ENCODE results near the gene LRRC61. TPM values are rescaled to one million over a fixed set of nuclear protein-coding genes. Genes with fewer than 3 reads are reported as not detected.
"Not testable (repeated sequence)": the region's sequence is repeated elsewhere in the genome, so short reads cannot be mapped to it uniquely, and the experiment has no call there.

Gene LRRC61, protein sequence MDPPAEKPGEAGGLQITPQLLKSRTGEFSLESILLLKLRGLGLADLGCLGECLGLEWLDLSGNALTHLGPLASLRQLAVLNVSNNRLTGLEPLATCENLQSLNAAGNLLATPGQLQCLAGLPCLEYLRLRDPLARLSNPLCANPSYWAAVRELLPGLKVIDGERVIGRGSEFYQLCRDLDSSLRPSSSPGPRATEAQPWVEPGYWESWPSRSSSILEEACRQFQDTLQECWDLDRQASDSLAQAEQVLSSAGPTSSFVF
- total RNA-seq = 10 to 100 TPM; 11.4 to 15.1 TPM

DNA sequence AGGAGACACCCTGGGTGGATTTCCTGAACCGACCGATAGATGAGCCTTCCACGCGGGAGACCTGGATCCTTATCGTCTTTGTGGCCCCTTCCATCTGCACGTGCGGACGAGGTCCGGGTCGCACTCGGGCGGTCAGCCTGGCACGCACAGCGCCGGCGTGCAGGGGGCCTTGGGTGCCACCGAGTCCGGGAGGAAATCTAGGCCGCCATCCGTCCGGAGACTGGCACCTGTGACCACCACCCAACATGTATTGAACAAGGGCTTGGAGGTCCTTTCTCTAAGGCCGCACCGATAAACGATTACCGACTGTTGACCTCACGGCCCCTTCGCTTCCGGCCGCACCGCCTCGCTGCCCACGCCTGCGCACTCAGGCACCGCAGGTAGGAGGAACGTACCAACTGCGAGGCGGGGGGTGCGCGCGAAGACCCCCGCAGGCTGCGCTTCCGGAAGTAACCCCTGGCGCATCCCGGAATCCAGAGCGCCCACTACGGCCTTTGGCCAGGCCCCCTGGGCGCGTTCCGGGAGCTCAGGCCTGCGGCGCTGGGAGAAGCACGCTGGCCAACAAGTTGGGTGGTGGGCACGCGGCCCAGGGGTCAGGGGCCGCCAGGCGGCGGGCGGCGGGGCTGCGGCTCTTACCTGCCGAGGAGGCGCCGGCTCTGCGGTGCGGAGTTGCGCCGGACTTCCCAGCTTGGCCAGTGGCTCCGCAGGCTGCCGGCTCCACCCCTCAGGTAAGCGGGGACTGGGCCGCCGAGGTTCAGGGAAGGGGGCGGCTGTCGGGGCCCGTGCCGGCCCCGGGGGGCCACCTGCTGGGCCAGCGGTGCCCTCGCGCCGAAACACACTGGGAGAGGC lies at the start of gene LRRC61, which contains the start of gene ACTR3C:
Gene LRRC61 (plus strand): TSS at position 523 of the 849 bp plus-strand sequence. CDS start 13,507 bp downstream, outside the sequence.
Gene ACTR3C (minus strand): TSS at position 713 of the 849 bp plus-strand sequence. CDS start 28,249 bp downstream, outside the sequence.
- Histone ChIP-seq H3K27ac (peak within 1 kb of the TSS; percentile 90), H3K9ac (ENCODE audit: low read depth in 2 of 2, low read length in 2 of 2) (peak within 1 kb of the TSS; percentile 89 to 94), H3K4me1 (peaks cover 7% of the 10 kb centered on the region), H3K4me3 (peak within 1 kb of the TSS; percentile 74), H3K27me3 (no peaks in the 10 kb centered on the region), H3K36me3 (no peaks in the 10 kb centered on the region), H3K9me3 (no peaks in the 10 kb centered on the region)
- TF ChIP-seq, protein P1, sequence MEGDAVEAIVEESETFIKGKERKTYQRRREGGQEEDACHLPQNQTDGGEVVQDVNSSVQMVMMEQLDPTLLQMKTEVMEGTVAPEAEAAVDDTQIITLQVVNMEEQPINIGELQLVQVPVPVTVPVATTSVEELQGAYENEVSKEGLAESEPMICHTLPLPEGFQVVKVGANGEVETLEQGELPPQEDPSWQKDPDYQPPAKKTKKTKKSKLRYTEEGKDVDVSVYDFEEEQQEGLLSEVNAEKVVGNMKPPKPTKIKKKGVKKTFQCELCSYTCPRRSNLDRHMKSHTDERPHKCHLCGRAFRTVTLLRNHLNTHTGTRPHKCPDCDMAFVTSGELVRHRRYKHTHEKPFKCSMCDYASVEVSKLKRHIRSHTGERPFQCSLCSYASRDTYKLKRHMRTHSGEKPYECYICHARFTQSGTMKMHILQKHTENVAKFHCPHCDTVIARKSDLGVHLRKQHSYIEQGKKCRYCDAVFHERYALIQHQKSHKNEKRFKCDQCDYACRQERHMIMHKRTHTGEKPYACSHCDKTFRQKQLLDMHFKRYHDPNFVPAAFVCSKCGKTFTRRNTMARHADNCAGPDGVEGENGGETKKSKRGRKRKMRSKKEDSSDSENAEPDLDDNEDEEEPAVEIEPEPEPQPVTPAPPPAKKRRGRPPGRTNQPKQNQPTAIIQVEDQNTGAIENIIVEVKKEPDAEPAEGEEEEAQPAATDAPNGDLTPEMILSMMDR (IDR thresholded peaks at IDR 0.05) = no peak
- DNase-seq = peak; percentile 73
- intact Hi-C loops (cut with DNase I) = no loop called here

DNA sequence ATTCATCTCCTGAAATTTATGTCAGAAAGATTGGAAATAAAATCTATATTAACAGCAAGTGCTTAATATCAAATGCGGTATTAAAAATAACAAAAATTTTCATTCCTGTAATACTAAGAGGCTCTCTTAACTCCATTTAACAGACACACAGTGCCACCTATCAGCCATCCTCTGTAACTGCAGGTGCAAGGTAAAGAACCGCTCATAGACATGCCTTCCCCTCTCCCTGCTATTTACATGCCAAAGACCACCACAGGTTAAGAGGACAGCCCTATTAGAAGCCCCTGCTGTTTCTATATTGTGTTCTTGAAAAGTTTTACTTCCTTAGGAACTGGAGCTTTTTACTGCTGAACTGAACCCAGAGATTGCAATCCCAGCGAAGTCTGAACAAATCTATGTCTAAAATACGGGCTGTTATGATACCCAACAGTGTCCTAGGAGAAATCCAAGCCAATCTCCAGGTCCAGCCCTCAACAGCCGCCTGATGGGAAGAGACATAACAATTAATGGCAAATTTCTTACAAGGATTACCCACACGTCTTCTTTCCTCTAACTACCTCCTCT lies 46.9 kb upstream of the LRRC61 start:
- H3K4me3 ChIP-seq; H3K36me3 ChIP-seq; H3K9me3 ChIP-seq; H3K27ac ChIP-seq; DNase-seq; H3K4me1 ChIP-seq; H3K27me3 ChIP-seq; intact Hi-C loops (cut with DNase I); H3K9ac ChIP-seq (ENCODE audit: low read depth in 2 of 2, low read length in 2 of 2): not testable (repeated sequence)
- TF ChIP-seq, protein P1 (IDR thresholded peaks at IDR 0.05) = peak; percentile 74

DNA sequence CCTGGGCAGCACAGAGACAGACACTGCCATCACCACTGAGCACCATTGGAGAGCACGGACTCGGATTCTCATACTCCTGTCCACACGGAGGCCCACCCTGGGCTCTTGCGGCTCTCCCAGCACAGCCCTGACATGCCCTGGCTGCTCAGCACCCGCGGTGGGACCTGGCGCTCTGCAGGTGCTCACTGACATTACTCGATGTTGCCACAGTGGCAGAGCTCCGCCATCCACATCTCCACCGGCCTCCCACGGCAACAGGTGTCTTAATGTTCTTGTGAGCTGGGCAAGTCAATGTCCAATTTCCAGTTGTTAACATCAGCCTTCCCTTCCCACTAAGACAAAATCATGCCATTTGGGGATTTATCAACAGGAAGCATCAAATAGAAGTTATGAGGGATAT lies 44.8 kb upstream of the LRRC61 start:
- H3K9ac ChIP-seq (ENCODE audit: low read depth in 2 of 2, low read length in 2 of 2); H3K36me3 ChIP-seq; H3K27me3 ChIP-seq; H3K9me3 ChIP-seq; intact Hi-C loops (cut with DNase I); H3K4me1 ChIP-seq; DNase-seq; H3K4me3 ChIP-seq; H3K27ac ChIP-seq: not testable (repeated sequence)

DNA sequence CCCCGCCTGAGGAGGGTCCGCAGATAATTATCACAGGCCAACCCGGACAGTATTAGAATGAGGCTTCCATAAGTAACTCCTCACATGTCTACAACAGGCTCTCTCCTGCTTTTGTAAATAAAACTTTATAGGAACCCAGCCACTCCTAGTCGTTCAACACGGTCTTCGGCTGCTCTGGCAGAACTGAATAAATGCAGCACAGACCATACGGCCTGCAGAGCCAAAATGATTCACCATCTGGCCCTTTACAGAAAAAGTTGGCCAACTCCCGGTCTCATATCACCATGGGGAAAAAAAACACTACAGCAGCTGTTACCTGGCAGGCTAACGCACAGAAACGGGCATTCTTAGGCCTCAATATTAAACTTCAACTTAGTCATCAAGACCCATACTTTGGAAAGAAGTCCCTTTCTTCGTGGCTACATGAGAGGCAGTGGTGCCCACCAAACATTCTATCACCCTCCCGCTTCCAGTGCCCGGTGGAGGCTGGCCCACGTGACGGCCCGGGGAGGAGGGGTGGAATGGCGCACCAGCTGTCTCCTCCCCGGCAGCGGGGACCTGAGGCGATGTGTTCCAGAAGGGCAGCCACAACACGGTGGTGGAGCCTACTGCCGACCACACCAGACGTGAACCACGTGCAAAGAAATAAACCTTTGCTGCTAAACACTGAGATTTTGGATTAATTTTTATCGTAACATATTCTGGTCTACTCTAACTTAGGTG lies 41.3 kb upstream of the LRRC61 start:
- not testable (repeated sequence) for H3K36me3 ChIP-seq; H3K27ac ChIP-seq; DNase-seq; H3K27me3 ChIP-seq; H3K4me1 ChIP-seq; H3K9me3 ChIP-seq; H3K4me3 ChIP-seq; H3K9ac ChIP-seq (ENCODE audit: low read depth in 2 of 2, low read length in 2 of 2)
- intact Hi-C loops (cut with DNase I) = loop anchor here (10.0 kb wide), 1 partner anchor 133 kb away; no protein-coding TSS in a partner anchor

DNA sequence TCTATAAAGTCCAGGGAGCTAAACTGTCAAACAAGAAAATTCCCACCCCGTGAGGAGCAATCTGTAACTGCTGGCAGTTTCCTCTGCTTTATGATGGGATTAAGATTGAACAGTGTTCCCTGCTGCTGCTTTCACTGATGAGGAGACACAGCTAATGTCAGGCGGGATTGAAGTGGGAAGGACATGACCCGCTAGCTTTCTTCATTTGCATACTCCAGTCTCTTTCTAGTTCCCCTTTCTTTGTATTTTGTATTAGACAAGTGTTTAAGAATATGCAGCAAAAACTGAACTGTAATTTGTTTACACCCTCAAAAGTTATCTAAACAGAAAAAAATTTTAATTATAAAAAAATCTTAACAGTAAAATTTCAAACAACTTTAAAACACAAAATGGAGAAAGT lies 40.0 kb upstream of the LRRC61 start:
- H3K9ac ChIP-seq (ENCODE audit: low read depth in 2 of 2, low read length in 2 of 2); DNase-seq; H3K27ac ChIP-seq; H3K27me3 ChIP-seq; H3K36me3 ChIP-seq; H3K4me3 ChIP-seq; H3K4me1 ChIP-seq; H3K9me3 ChIP-seq: not testable (repeated sequence)
- intact Hi-C loops (cut with DNase I) = loop anchor here (10.0 kb wide), 1 partner anchor 132 kb away; no protein-coding TSS in a partner anchor

DNA sequence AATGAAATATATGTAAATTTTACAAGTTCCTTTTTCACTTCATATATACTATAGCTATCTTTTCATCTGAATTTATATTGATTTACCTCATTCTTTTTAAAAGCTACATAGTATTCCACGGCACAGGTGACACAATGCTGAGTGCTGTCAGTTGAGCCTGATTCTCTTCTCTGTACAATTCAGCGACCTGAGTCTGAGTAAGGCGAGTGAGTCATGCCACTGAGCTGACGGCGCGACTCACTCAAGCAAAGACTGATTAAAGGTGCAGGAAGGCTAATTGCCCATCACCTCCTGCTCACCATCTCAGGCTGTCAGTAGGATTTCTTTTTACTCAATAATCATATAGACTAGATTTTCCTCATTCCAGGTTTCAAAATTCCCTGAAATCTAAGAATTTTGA lies 39.5 kb upstream of the LRRC61 start:
- intact Hi-C loops (cut with DNase I) = loop anchor here (10.0 kb wide), 1 partner anchor 131 kb away; no protein-coding TSS in a partner anchor
- H3K9me3 ChIP-seq; H3K9ac ChIP-seq (ENCODE audit: low read depth in 2 of 2, low read length in 2 of 2); H3K27ac ChIP-seq; DNase-seq; H3K4me3 ChIP-seq; H3K27me3 ChIP-seq; H3K4me1 ChIP-seq; H3K36me3 ChIP-seq: not testable (repeated sequence)

All from colonic mucosa (tissue), 4 donors.